Right atrium auricular region (tissue), 2 donors: ENCODE measurements around the gene GMPR2. TPM values are rescaled to one million over a fixed set of nuclear protein-coding genes. Genes with fewer than 3 reads are reported as not detected.
A peak's percentile ranks its signal among the peaks of the same experiment; 100 is the strongest.

Experiments
- DNase-seq: peaks from one replicate; pipeline ENCODE4 v3.0.0-alpha.2; 2019; ENCODE audit warnings: low spot score
- H3K27ac ChIP-seq, 2 donors: fragments of 200-600 bp; sonication (generic); 1 replicate in 1 of 2; 2 replicates in 1 of 2; pipeline ENCODE4 v1.5.1; 2016 to 2019
- H3K27me3 ChIP-seq, 2 donors: fragments of 200-600 bp; sonication (generic); one replicate each; pipeline versions ENCODE4 v1.5.1 to v1.6.0; 2017 to 2019
- H3K36me3 ChIP-seq: fragments of 200-600 bp; sonication (generic); one replicate; pipeline ENCODE4 v1.5.1; 2016
- H3K4me1 ChIP-seq, 2 donors: fragments of 200-600 bp; sonication (generic); one replicate each; pipeline versions ENCODE4 v1.5.1 to v1.6.0; 2017 to 2019
- H3K4me3 ChIP-seq, 2 donors: fragments of 200-600 bp; sonication (generic); 1 replicate in 1 of 2; 2 replicates in 1 of 2; pipeline ENCODE4 v1.5.1; 2017 to 2019; ENCODE audit warnings: mild to moderate bottlenecking in 1 of 2, moderate library complexity in 1 of 2
- H3K9me3 ChIP-seq, 2 donors: fragments of 200-600 bp; sonication (generic); one replicate each; pipeline ENCODE4 v1.5.1; 2019
- CTCF ChIP-seq, 2 donors: fragments of 200-600 bp; sonication (generic); IDR thresholded peaks; one replicate each; pipeline ENCODE4 v1.5.1; 2019; ENCODE audit warnings: antibody characterized with exemption in 2 of 2
- total RNA-seq, 2 donors: library from RNA; depleted of rRNA; stranded (reverse); fragments of >200 nt; gene quantifications; one replicate each; pipeline ENCODE4 v1.1.0, GENCODE V29; 2016

GMPR2 gene
- total RNA-seq, 2 donors from 2014 or later, result 28.1 to 31.7 TPM

GRCh38 chr14:24279301-24280186 is 46.8 kb downstream of the GMPR2 start:
- Histone ChIP-seq H3K9me3 (no peaks in the 10 kb centered on the region), H3K27me3 (no peaks in the 10 kb centered on the region), H3K4me3 (no peak overlapping the region), H3K36me3 (no peaks in the 10 kb centered on the region), H3K27ac (peak overlapping the region; percentile 41 to 46), H3K4me1 (peaks cover 0 to 27% of the 10 kb centered on the region in 2 donors)
- peak; percentile 11 to 57 for TF ChIP-seq CTCF (IDR thresholded peaks at IDR 0.05)
- DNase-seq, result no peak

- Histone ChIP-seq H3K9me3 (no peaks in the 10 kb centered on the region), H3K27me3 (no peaks in the 10 kb centered on the region), H3K4me1 (peaks cover 0 to 27% of the 10 kb centered on the region in 2 donors), H3K4me3 (no peak overlapping the region), H3K36me3 (no peaks in the 10 kb centered on the region), H3K27ac (no peak overlapping the region)
- no peak for DNase-seq
- no peak for TF ChIP-seq CTCF (IDR thresholded peaks at IDR 0.05)
Observed at GRCh38 chr14:24280797-24281460, 48.2 kb downstream of the GMPR2 start.

GRCh38 chr14:24281636-24282035 is 48.9 kb downstream of the GMPR2 start:
- Histone ChIP-seq H3K27ac (no peak overlapping the region), H3K36me3 (no peaks in the 10 kb centered on the region), H3K9me3 (no peaks in the 10 kb centered on the region), H3K4me3 (no peak overlapping the region), H3K4me1 (peaks cover 0 to 27% of the 10 kb centered on the region in 2 donors), H3K27me3 (no peaks in the 10 kb centered on the region)
- no peak for DNase-seq
- TF ChIP-seq CTCF (IDR thresholded peaks at IDR 0.05), result no peak

- peaks cover 0 to 27% of the 10 kb centered on the region in 2 donors for H3K4me1 ChIP-seq
- H3K9me3 ChIP-seq, result no peaks in the 10 kb centered on the region
- H3K4me3 ChIP-seq, result no peak overlapping the region
- no peak for TF ChIP-seq CTCF (IDR thresholded peaks at IDR 0.05)
- no peaks in the 10 kb centered on the region for H3K36me3 ChIP-seq
- H3K27me3 ChIP-seq, result no peaks in the 10 kb centered on the region
- H3K27ac ChIP-seq, result no peak overlapping the region
- no peak for DNase-seq
Observed at GRCh38 chr14:24282736-24283135, 50.0 kb downstream of the GMPR2 start.

- Histone ChIP-seq H3K27me3 (no peaks in the 10 kb centered on the region), H3K9me3 (no peaks in the 10 kb centered on the region), H3K36me3 (no peaks in the 10 kb centered on the region), H3K27ac (no peak overlapping the region), H3K4me3 (no peak overlapping the region), H3K4me1 (peaks cover 0 to 21% of the 10 kb centered on the region in 2 donors)
- TF ChIP-seq CTCF (IDR thresholded peaks at IDR 0.05), result no peak
- no peak for DNase-seq
Observed at GRCh38 chr14:24283796-24284460, 51.2 kb downstream of the GMPR2 start.
